Measurements from ENCODE around the gene SYTL3. TPM values are rescaled to one million over a fixed set of nuclear protein-coding genes. Genes with fewer than 3 reads are reported as not detected.

The SYTL3 gene
- polyA plus RNA-seq, 3 donors, result 3.2 to 5.3 (median 4.5) TPM

- DNase-seq (ENCODE audit: extremely low read depth in 1 of 11, low read depth in 9 of 11, low spot score in 4 of 11), result peak in 2 of 11 donors; percentile 37 to 46
These were observed 57.4 kb downstream of the SYTL3 start for GRCh38 chr6:158707120-158707820.

- DNase-seq (ENCODE audit: extremely low read depth in 1 of 11, low read depth in 9 of 11, low spot score in 4 of 11), result no peak
These were observed 58.0 kb downstream of the SYTL3 start for GRCh38 chr6:158707821-158708195.

GRCh38 chr6:158708239-158708638 lies 58.4 kb downstream of the SYTL3 start:
- DNase-seq (ENCODE audit: extremely low read depth in 1 of 11, low read depth in 9 of 11, low spot score in 4 of 11), result peak in 1 of 11 donors; percentile 30

GRCh38 chr6:158709809-158710208 lies 60.0 kb downstream of the SYTL3 start:
- DNase-seq (ENCODE audit: extremely low read depth in 1 of 11, low read depth in 9 of 11, low spot score in 4 of 11), result no peak

- DNase-seq (ENCODE audit: extremely low read depth in 1 of 11, low read depth in 9 of 11, low spot score in 4 of 11), result no peak
These were observed 61.4 kb downstream of the SYTL3 start for GRCh38 chr6:158711264-158711663.

GRCh38 chr6:158713469-158713868 lies 63.6 kb downstream of the SYTL3 start:
- DNase-seq (ENCODE audit: extremely low read depth in 1 of 11, low read depth in 9 of 11, low spot score in 4 of 11), result no peak

GRCh38 chr6:158714706-158715105 lies 64.9 kb downstream of the SYTL3 start:
- no peak for DNase-seq (ENCODE audit: extremely low read depth in 1 of 11, low read depth in 9 of 11, low spot score in 4 of 11)

GRCh38 chr6:158715330-158716311 lies 65.8 kb downstream of the SYTL3 start:
- no peak for DNase-seq (ENCODE audit: extremely low read depth in 1 of 11, low read depth in 9 of 11, low spot score in 4 of 11)

- DNase-seq (ENCODE audit: extremely low read depth in 1 of 11, low read depth in 9 of 11, low spot score in 4 of 11), result no peak
These were observed 67.8 kb downstream of the SYTL3 start for GRCh38 chr6:158717341-158718330.

- peak in 2 of 11 donors; percentile 27 to 57 for DNase-seq (ENCODE audit: extremely low read depth in 1 of 11, low read depth in 9 of 11, low spot score in 4 of 11)
These were observed 68.7 kb downstream of the SYTL3 start for GRCh38 chr6:158718461-158719046.

GRCh38 chr6:158722176-158722729 lies 72.4 kb downstream of the SYTL3 start:
- no peak for DNase-seq (ENCODE audit: extremely low read depth in 1 of 11, low read depth in 9 of 11, low spot score in 4 of 11)

GRCh38 chr6:158725704-158726103 lies 75.8 kb downstream of the SYTL3 start:
- DNase-seq (ENCODE audit: extremely low read depth in 1 of 11, low read depth in 9 of 11, low spot score in 4 of 11), result no peak

GRCh38 chr6:158729906-158730540 lies 80.2 kb downstream of the SYTL3 start:
- no peak for DNase-seq (ENCODE audit: extremely low read depth in 1 of 11, low read depth in 9 of 11, low spot score in 4 of 11)

GRCh38 chr6:158730541-158730907 lies 80.7 kb downstream of the SYTL3 start:
- DNase-seq (ENCODE audit: extremely low read depth in 1 of 11, low read depth in 9 of 11, low spot score in 4 of 11), result no peak

- no peak for DNase-seq (ENCODE audit: extremely low read depth in 1 of 11, low read depth in 9 of 11, low spot score in 4 of 11)
These were observed 85.2 kb downstream of the SYTL3 start for GRCh38 chr6:158735009-158735408.

GRCh38 chr6:158737082-158737709 lies 87.3 kb downstream of the SYTL3 start:
- DNase-seq (ENCODE audit: extremely low read depth in 1 of 11, low read depth in 9 of 11, low spot score in 4 of 11), result no peak
